ENCODE data around the gene ARHGEF28.

Gene ARHGEF28

GRCh38 chr5:73946919-73947602, 321.1 kb downstream of the ARHGEF28 start:
- no peak for DNase-seq

GRCh38 chr5:73947906-73948640, 322.1 kb downstream of the ARHGEF28 start:
- peak; percentile 88 for DNase-seq

GRCh38 chr5:73948720-73949119, 322.7 kb downstream of the ARHGEF28 start:
- DNase-seq, result peak; percentile 44

- peak; percentile 68 for DNase-seq
These were observed 324.5 kb downstream of the ARHGEF28 start for GRCh38 chr5:73950441-73950873.

GRCh38 chr5:73950912-73951430, 325.0 kb downstream of the ARHGEF28 start:
- DNase-seq, result no peak

- no peak for DNase-seq
These were observed 326.9 kb downstream of the ARHGEF28 start for GRCh38 chr5:73952872-73953271.

- no peak for DNase-seq
These were observed 328.4 kb downstream of the ARHGEF28 start for GRCh38 chr5:73954381-73954780.

GRCh38 chr5:73955271-73955846, 329.4 kb downstream of the ARHGEF28 start:
- no peak for DNase-seq

GRCh38 chr5:73957397-73958001, 331.5 kb downstream of the ARHGEF28 start:
- DNase-seq, result no peak

- DNase-seq, result no peak
These were observed 332.0 kb downstream of the ARHGEF28 start for GRCh38 chr5:73958037-73958436.

- DNase-seq, result no peak
These were observed 334.0 kb downstream of the ARHGEF28 start for GRCh38 chr5:73960023-73960422.

- no peak for DNase-seq
These were observed 334.4 kb downstream of the ARHGEF28 start for GRCh38 chr5:73960426-73960825.

GRCh38 chr5:73962801-73963425, 336.9 kb downstream of the ARHGEF28 start:
- peak; percentile 68 for DNase-seq

GRCh38 chr5:73964352-73964865, 338.4 kb downstream of the ARHGEF28 start:
- DNase-seq, result no peak

GRCh38 chr5:73966451-73966850, 340.5 kb downstream of the ARHGEF28 start:
- DNase-seq, result no peak

GRCh38 chr5:73967347-73967746, 341.4 kb downstream of the ARHGEF28 start:
- no peak for DNase-seq

GRCh38 chr5:73968246-73968645, 342.2 kb downstream of the ARHGEF28 start:
- DNase-seq, result no peak

- peak; percentile 17 for DNase-seq
These were observed 342.7 kb downstream of the ARHGEF28 start for GRCh38 chr5:73968729-73969128.

GRCh38 chr5:73969195-73970036, 343.4 kb downstream of the ARHGEF28 start:
- no peak for DNase-seq

- DNase-seq, result no peak
These were observed 345.3 kb downstream of the ARHGEF28 start for GRCh38 chr5:73971326-73971725.

- DNase-seq, result no peak
These were observed 347.1 kb downstream of the ARHGEF28 start for GRCh38 chr5:73973135-73973534.
